GM12878 (cell line): Measurements from ENCODE around the gene TPH2. TPM values are rescaled to one million over a fixed set of nuclear protein-coding genes. Genes with fewer than 3 reads are reported as not detected.

ENCODE experiments used
- ATAC-seq: fragments of 200-7000 bp; cut with Tn5 transposase; 3 replicates; pipeline ENCODE4 v1.9.1; 2020; ENCODE audit warnings: mild to moderate bottlenecking, moderate library complexity
- BruUV-seq: library from RNA; stranded (reverse); fragments of 400-500 nt; replicated peaks from 2 replicates; lab custom pipeline; 2021; lab: Mats Ljungman, UMichigan
- CTCF ChIA-PET: fragments of 300-600 bp; sonication (Branson Sonifier 250); formaldehyde crosslinking; extraction: SDS; loops from one replicate; lab custom pipeline; 2021; ENCODE audit warnings: inconsistent platforms; lab: Yijun Ruan, JAX
- POLR2A ChIA-PET: fragments of 350-600 bp; formaldehyde crosslinking; extraction: SDS; loops from one replicate; lab custom pipeline; 2021; ENCODE audit warnings: inconsistent platforms; lab: Charles Lee
- RAD21 ChIA-PET: fragments of 300-600 bp; sonication (Branson Sonifier 250); formaldehyde crosslinking; loops from one replicate; lab custom pipeline; 2023; ENCODE audit warnings: antibody characterized with exemption; ENCODE audit not compliant: unreplicated experiment; lab: Charles Lee
- SMC1A ChIA-PET: fragments of 300-600 bp; sonication (Branson Sonifier 250); formaldehyde crosslinking; loops from one replicate; lab custom pipeline; 2023; ENCODE audit not compliant: unreplicated experiment, uncharacterized antibody; lab: Charles Lee
- DNase-seq: peaks from one replicate; pipeline ENCODE4 v3.0.0-alpha.2; 2011; ENCODE audit warnings: low read depth, low spot score
- FAIRE-seq: peaks from 3 replicates; lab custom pipeline; 2011; peaks lifted over from hg19 to GRCh38; lab: Jason Lieb, UNC
- H2AFZ ChIP-seq: 2 replicates; pipeline ENCODE4 v1.6.0; 2011; ENCODE audit warnings: low read depth, low read length, control low read depth; ENCODE audit not compliant: control insufficient read depth
- H3K27ac ChIP-seq: 2 replicates; pipeline ENCODE4 v1.5.1; 2011; ENCODE audit warnings: control low read depth; ENCODE audit not compliant: control insufficient read depth, insufficient read depth
- H3K27me3 ChIP-seq, 2 experiments: replicated peaks in 1 of 2; 2 replicates each; pipeline versions ENCODE4 v1.6.0 to v1.6.1; 2011; ENCODE audit warnings: low read length in 1 of 2; ENCODE audit not compliant: control insufficient read depth in 2 of 2, insufficient read depth in 2 of 2
- H3K36me3 ChIP-seq, 2 experiments: 2 replicates each; pipeline ENCODE4 v1.5.1; 2011; ENCODE audit warnings: low read length in 1 of 2; ENCODE audit not compliant: control insufficient read depth in 2 of 2, insufficient read depth in 2 of 2
- H3K4me1 ChIP-seq: 2 replicates; pipeline ENCODE4 v1.6.1; 2011; ENCODE audit warnings: mild to moderate bottlenecking, low read length, moderate library complexity, mixed read lengths; ENCODE audit not compliant: control insufficient read depth, insufficient read depth
- H3K4me2 ChIP-seq: 2 replicates; pipeline ENCODE4 v1.6.0; 2011; ENCODE audit warnings: control low read depth; ENCODE audit not compliant: control insufficient read depth, insufficient read depth
- H3K4me3 ChIP-seq: fragments of 200-600 bp; sonication (generic); 2 replicates; pipeline ENCODE4 v1.5.1; 2016
- H3K79me2 ChIP-seq: 2 replicates; pipeline ENCODE4 v1.6.0; 2011; ENCODE audit warnings: low read length; ENCODE audit not compliant: control insufficient read depth, insufficient read depth
- H3K9ac ChIP-seq: 2 replicates; pipeline ENCODE4 v1.8.0; 2011; ENCODE audit warnings: low read length, control low read depth, mixed read lengths; ENCODE audit not compliant: control insufficient read depth, insufficient read depth
- H3K9me3 ChIP-seq: replicated peaks from 3 replicates; pipeline ENCODE4 v1.5.1; 2011; ENCODE audit warnings: mild to moderate bottlenecking, low read length; ENCODE audit not compliant: control insufficient read depth, insufficient read depth
- H4K20me1 ChIP-seq: 2 replicates; pipeline ENCODE4 v1.6.0; 2011; ENCODE audit not compliant: control insufficient read depth, insufficient read depth
- ATF3 ChIP-seq: IDR thresholded peaks from 2 replicates; pipeline ENCODE4 v1.6.1; 2011; ENCODE audit warnings: low read depth, mild to moderate bottlenecking, low read length, moderate library complexity, borderline replicate concordance; ENCODE audit errors: extremely low read depth
- E2F8 ChIP-seq: fragments of 450-650 bp; IDR thresholded peaks from 2 replicates; pipeline ENCODE4 v1.6.1; 2018; ENCODE audit warnings: mild to moderate bottlenecking, low read depth, moderate library complexity; ENCODE audit not compliant: partially characterized antibody
- EED ChIP-seq: sonication (generic); IDR thresholded peaks from 2 replicates; pipeline ENCODE4 v1.6.1; 2016; ENCODE audit warnings: antibody characterized with exemption, low read depth
- MTA2 ChIP-seq: fragments of 450-650 bp; IDR thresholded peaks from 2 replicates; pipeline ENCODE4 v1.6.1; 2016; ENCODE audit warnings: low read depth, mild to moderate bottlenecking, moderate library complexity
- NKRF ChIP-seq: fragments of 450-650 bp; conservative IDR thresholded peaks from 2 replicates; pipeline ENCODE4 v1.6.1; 2017; ENCODE audit warnings: mild to moderate bottlenecking, moderate library complexity
- POLR2AphosphoS5 ChIP-seq: IDR thresholded peaks from 2 replicates; pipeline ENCODE4 v1.6.1; 2011; ENCODE audit warnings: mild to moderate bottlenecking, low read length, inconsistent platforms
- PRDM15 ChIP-seq: fragments of 450-650 bp; formaldehyde crosslinking; IDR thresholded peaks from 2 replicates; pipeline ENCODE4 v1.4.0; 2020; ENCODE audit warnings: mild to moderate bottlenecking, moderate library complexity
- SMAD1 ChIP-seq: fragments of 450-650 bp; IDR thresholded peaks from 2 replicates; pipeline ENCODE4 v1.6.1; 2018; ENCODE audit warnings: mild to moderate bottlenecking, low read depth; ENCODE audit not compliant: partially characterized antibody
- SP1 ChIP-seq: IDR thresholded peaks from one replicate; pipeline ENCODE4 v1.6.1; 2011; ENCODE audit warnings: low read depth, low read length
- TBL1XR1 ChIP-seq: IDR thresholded peaks from 2 replicates; pipeline ENCODE4 v1.6.1; 2012; ENCODE audit warnings: low read depth, low read length, improper control_type of control experiment
- TCF3 ChIP-seq: IDR thresholded peaks from 2 replicates; pipeline ENCODE4 v1.6.1; 2012; ENCODE audit warnings: low read depth, mild to moderate bottlenecking, low read length, borderline replicate concordance; ENCODE audit not compliant: insufficient read depth
- WGBS: methylation state at CpG from one replicate; pipeline ENCODE4 v1.1.6; 2016; ENCODE audit warnings: low lambda C conversion rate; ENCODE audit not compliant: insufficient replicate concordance, insufficient coverage; ENCODE audit errors: missing lambda C conversion rate; 5-methylcytosine and 5-hydroxymethylcytosine counted together
- in situ Hi-C: fragments of 300-500 bp; cut with MboI; formaldehyde crosslinking; loops from 9 replicates; pipeline ENCODE4 v1.14.3; 2018; ENCODE audit warnings: mixed read lengths
- intact Hi-C: fragments of 100-400 bp; cut with micrococcal nuclease; formaldehyde crosslinking; loops from one replicate; pipeline ENCODE4 v1.14.2; 2022; ENCODE audit not compliant: unreplicated experiment
- polyA plus RNA-seq, 11 experiments: library from polyadenylated mRNA; depleted of rRNA in 4 of 11; unstranded in 6 of 11; stranded (reverse) in 5 of 11; fragments of >200 nt; fragmentation: Nextera tagmentation in 4 of 11; fragmentation: Illumina TruSeq in 1 of 11; extraction: Ambion mirVana in 4 of 11; extraction: Trizol in 1 of 11; gene quantifications; 1 replicate in 1 of 11; 2 replicates in 10 of 11; pipeline versions ENCODE4 v1.2.1 to v1.2.3, GENCODE V29; 2011 to 2016; ENCODE audit warnings: inconsistent platforms in 2 of 11, missing spikeins in 2 of 11, low read depth in 1 of 11
- total RNA-seq, 4 experiments: library from RNA; depleted of rRNA in 3 of 4; stranded (reverse); fragments of >200 nt in 3 of 4; fragmentation: Illumina TruSeq in 1 of 4; extraction: Trizol in 1 of 4; gene quantifications; 2 replicates each; pipeline versions ENCODE4 v1.2.1 to v1.2.3, GENCODE V29; 2013 to 2021

Gene TPH2
- total and polyA plus RNA-seq, 10 of the 15 experiments (the other 5 are each of a cell fraction or from before 2014, with no cell fraction given), result not detected

- no peak for TF ChIP-seq NKRF
Observed at GRCh38 chr12:72012874-72013273, 74.2 kb downstream of the TPH2 start (continued).

GRCh38 chr12:72015895-72016294 is 77.2 kb downstream of the TPH2 start:
- intact Hi-C loops, result loop anchor here (2.0 to 10.0 kb wide), 2 partner anchors 249 to 449 kb away; no protein-coding TSS in a partner anchor
- no peak for ATAC-seq
- H3K4me3 ChIP-seq, result no peak overlapping the region
- in situ Hi-C loops, result loop anchor here (10.0 kb wide), 1 partner anchor 269 kb away; no protein-coding TSS in a partner anchor
- no peaks in the 10 kb centered on the region for H3K9me3 ChIP-seq
- H3K79me2 ChIP-seq, result no peaks in the 10 kb centered on the region
- CTCF ChIA-PET, result interaction anchor here (0.9 to 1.5 kb wide), 4 partner anchors 10 to 236 kb away, joined by 3 to 5 read pairs (median 4); no protein-coding TSS in a partner anchor
- H3K27ac ChIP-seq, result no peak overlapping the region
- no peaks in the 10 kb centered on the region for H3K27me3 ChIP-seq
- FAIRE-seq, result no peak
- no TSS peak for BruUV-seq
- no peak overlapping the region for H3K9ac ChIP-seq
- no peaks in the 10 kb centered on the region for H3K4me1 ChIP-seq
- DNase-seq, result no peak
- no peaks in the 10 kb centered on the region for H4K20me1 ChIP-seq
- H3K36me3 ChIP-seq, result no peaks in the 10 kb centered on the region
- RAD21 ChIA-PET, result interaction anchor here (2.0 kb wide), 1 partner anchor 331 kb away, joined by 6 read pairs; no protein-coding TSS in a partner anchor
- no peak overlapping the region for H3K4me2 ChIP-seq
- SMC1A ChIA-PET, result no interaction called here
- no peak overlapping the region for H2AFZ ChIP-seq
- POLR2A ChIA-PET, result no interaction called here
- WGBS, result 38% methylated on average over 1 of the region's 1 CpG
- TF ChIP-seq EED, result no peak
- TF ChIP-seq TBL1XR1, result no peak
- TF ChIP-seq SP1, result no peak
- no peak for TF ChIP-seq SMAD1
- no peak for TF ChIP-seq PRDM15
- TF ChIP-seq ATF3, result no peak
- no peak for TF ChIP-seq POLR2AphosphoS5
- no peak for TF ChIP-seq TCF3
- no peak for TF ChIP-seq E2F8
- TF ChIP-seq MTA2, result no peak
